Osteoblast (primary cell): Measurements from ENCODE around the gene C10orf88. TPM values are rescaled to one million over a fixed set of nuclear protein-coding genes. Genes with fewer than 3 reads are reported as not detected.

Source experiments
- DNase-seq: peaks from one replicate; pipeline ENCODE4 v3.0.0; 2011; ENCODE audit warnings: low spot score, mixed read lengths; ENCODE audit not compliant: insufficient read length; ENCODE audit errors: missing footprints
- H2AFZ ChIP-seq: 2 replicates; pipeline ENCODE4 v1.6.0; 2011; ENCODE audit warnings: mild to moderate bottlenecking, low read length
- H3K27ac ChIP-seq: 2 replicates; pipeline ENCODE4 v1.5.1; 2011; ENCODE audit warnings: mild to moderate bottlenecking, low read depth, low read length, moderate library complexity
- H3K27me3 ChIP-seq: 2 replicates; pipeline ENCODE4 v1.6.0; 2012; ENCODE audit warnings: mild to moderate bottlenecking, control low read depth, inconsistent platforms, low read length, moderate library complexity; ENCODE audit not compliant: insufficient read depth
- H3K36me3 ChIP-seq: 2 replicates; pipeline ENCODE4 v1.5.1; 2011; ENCODE audit warnings: mild to moderate bottlenecking, low read length, control low read depth, moderate library complexity; ENCODE audit not compliant: insufficient read depth
- H3K4me1 ChIP-seq: 2 replicates; pipeline ENCODE4 v1.5.1; 2011; ENCODE audit warnings: mild to moderate bottlenecking, low read length, control low read depth, moderate library complexity; ENCODE audit not compliant: insufficient read depth
- H3K4me2 ChIP-seq: 2 replicates; pipeline ENCODE4 v1.6.0; 2011; ENCODE audit warnings: mild to moderate bottlenecking, low read length; ENCODE audit not compliant: insufficient read depth
- H3K4me3 ChIP-seq: fragments of 200-600 bp; sonication (generic); 3 replicates; pipeline ENCODE4 v1.5.1; 2012; ENCODE audit warnings: mild to moderate bottlenecking, low read length, inconsistent platforms; ENCODE audit not compliant: insufficient read depth
- H3K79me2 ChIP-seq: 2 replicates; pipeline ENCODE4 v1.6.0; 2012; ENCODE audit warnings: mild to moderate bottlenecking, low read length, control low read depth, inconsistent platforms; ENCODE audit not compliant: insufficient read depth
- H3K9me3 ChIP-seq: 2 replicates; pipeline ENCODE4 v1.5.1; 2011; ENCODE audit warnings: low read depth, low read length, control low read depth
- H4K20me1 ChIP-seq: 2 replicates; pipeline ENCODE4 v1.6.0; 2012; ENCODE audit warnings: mild to moderate bottlenecking, low read length, control low read depth; ENCODE audit not compliant: insufficient read depth
- CTCF ChIP-seq: IDR thresholded peaks from 2 replicates; pipeline ENCODE4 v1.5.1; 2011; ENCODE audit warnings: mild to moderate bottlenecking, low read depth, low read length, moderate library complexity; ENCODE audit errors: extremely low read depth
- total RNA-seq: library from RNA; depleted of rRNA; stranded (reverse); fragments of >200 nt; gene quantifications from 2 replicates; pipeline ENCODE4 v1.2.3, GENCODE V29; 2012

C10orf88 gene
- total RNA-seq, 1 donor = 6.5 TPM

GRCh38 chr10:122966879-122967278 is 12.9 kb upstream of the C10orf88 start:
- no peak for TF ChIP-seq CTCF
- DNase-seq = no peak
- Histone ChIP-seq H4K20me1 (no peaks in the 10 kb centered on the region), H3K36me3 (no peaks in the 10 kb centered on the region), H3K9me3 (no peaks in the 10 kb centered on the region), H2AFZ (no peak overlapping the region), H3K27ac (no peak overlapping the region), H3K4me1 (no peaks in the 10 kb centered on the region), H3K4me2 (no peak overlapping the region), H3K27me3 (no peaks in the 10 kb centered on the region), H3K79me2 (no peaks in the 10 kb centered on the region), H3K4me3 (no peak overlapping the region)

GRCh38 chr10:122962405-122962804 is 8.4 kb upstream of the C10orf88 start:
- Histone ChIP-seq H3K27ac (no peak overlapping the region), H3K4me1 (no peaks in the 10 kb centered on the region), H3K36me3 (no peaks in the 10 kb centered on the region), H3K27me3 (no peaks in the 10 kb centered on the region), H3K9me3 (no peaks in the 10 kb centered on the region), H4K20me1 (no peaks in the 10 kb centered on the region), H3K4me3 (no peak overlapping the region), H2AFZ (no peak overlapping the region), H3K79me2 (no peaks in the 10 kb centered on the region), H3K4me2 (no peak overlapping the region)
- no peak for DNase-seq
- no peak for TF ChIP-seq CTCF

DNA sequence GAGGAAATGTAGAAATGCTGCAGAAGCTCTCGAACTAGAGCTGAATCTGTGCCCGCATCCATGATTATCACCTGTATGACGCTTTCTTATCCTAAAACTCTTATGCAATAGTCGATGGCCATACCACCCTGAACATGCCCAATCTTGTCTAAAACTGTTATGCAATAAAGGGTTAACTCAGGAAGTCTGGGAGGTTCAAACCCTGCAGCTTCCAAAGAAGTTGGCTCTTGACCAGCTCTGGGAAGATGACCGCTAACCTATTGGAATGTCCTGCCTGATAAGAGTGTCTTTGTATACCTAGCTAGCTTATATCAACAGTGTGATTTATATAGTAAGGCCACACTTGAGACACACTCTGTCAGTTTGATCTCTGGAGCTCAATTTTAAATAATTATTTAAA is 3.4 kb upstream of the C10orf88 start:
- DNase-seq = no peak
- Histone ChIP-seq H3K36me3 (no peaks in the 10 kb centered on the region), H4K20me1 (no peaks in the 10 kb centered on the region), H2AFZ (no peak overlapping the region), H3K27ac (no peak overlapping the region), H3K4me3 (no peak overlapping the region), H3K79me2 (peaks cover 11% of the 10 kb centered on the region), H3K4me1 (peaks cover 12% of the 10 kb centered on the region), H3K27me3 (no peaks in the 10 kb centered on the region), H3K4me2 (no peak overlapping the region), H3K9me3 (no peaks in the 10 kb centered on the region)
- TF ChIP-seq CTCF = no peak

DNA sequence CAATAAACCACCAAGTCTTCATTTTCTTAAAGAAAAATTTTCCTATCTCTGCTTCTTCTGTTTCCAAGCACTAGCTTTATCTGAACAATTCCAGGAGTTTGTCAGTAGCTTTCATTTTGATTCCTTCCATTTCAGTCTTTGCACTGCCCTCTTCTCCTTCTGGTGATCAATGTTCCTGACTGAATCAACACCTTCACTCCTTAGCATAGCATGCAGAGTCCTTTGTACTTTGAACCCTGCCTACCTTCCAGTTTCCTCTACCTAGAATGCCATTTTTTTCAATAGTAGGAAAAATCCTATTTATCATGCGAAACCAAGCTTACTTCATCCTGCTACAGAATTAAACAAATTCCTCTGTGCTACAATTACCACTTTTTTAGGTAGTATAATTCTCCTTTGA is 1.9 kb upstream of the C10orf88 start:
- no peaks in the 10 kb centered on the region for H3K9me3 ChIP-seq
- H4K20me1 ChIP-seq = no peaks in the 10 kb centered on the region
- no peak for DNase-seq
- H3K4me2 ChIP-seq = no peak overlapping the region
- TF ChIP-seq CTCF = no peak
- no peak overlapping the region for H3K27ac ChIP-seq
- H3K4me1 ChIP-seq = peaks cover 12% of the 10 kb centered on the region
- H3K79me2 ChIP-seq = peaks cover 18% of the 10 kb centered on the region
- no peaks in the 10 kb centered on the region for H3K36me3 ChIP-seq
- H2AFZ ChIP-seq = no peak overlapping the region
- no peak overlapping the region for H3K4me3 ChIP-seq
- no peaks in the 10 kb centered on the region for H3K27me3 ChIP-seq
